ENCODE measurements around the gene GTF2F2.

The GTF2F2 gene

GRCh38 chr13:45282994-45283393 is 162.7 kb downstream of the GTF2F2 start:
- CTCF ChIA-PET: no interaction called here
- POLR2A ChIA-PET: no interaction called here
- TF ChIP-seq SUZ12 (IDR thresholded peaks at IDR 0.05) (no peak), TARDBP (IDR thresholded peaks at IDR 0.05) (no peak), HDGF (IDR thresholded peaks at IDR 0.05; ENCODE audit: borderline replicate concordance) (no peak), CTBP1 (IDR thresholded peaks at IDR 0.05; ENCODE audit: borderline replicate concordance) (no peak), ELF4 (IDR thresholded peaks at IDR 0.05) (no peak), ARNT (IDR thresholded peaks at IDR 0.05) (no peak), NFRKB (IDR thresholded peaks at IDR 0.05) (no peak), SP1 (IDR thresholded peaks at IDR 0.05) (no peak), FOXM1 (IDR thresholded peaks at IDR 0.05; ENCODE audit: borderline replicate concordance) (no peak), FOXA1 (IDR thresholded peaks at IDR 0.05) (no peak)
- DNase-seq (ENCODE audit: extremely low spot score): no peak

- ChIA-PET POLR2A (no interaction called here), CTCF (no interaction called here)
- no peak for DNase-seq (ENCODE audit: extremely low spot score)
- no peak for TF ChIP-seq ELF4 (IDR thresholded peaks at IDR 0.05)
- no peak for TF ChIP-seq BHLHE40 (IDR thresholded peaks at IDR 0.05; ENCODE audit: borderline replicate concordance)
- TF ChIP-seq HDGF (IDR thresholded peaks at IDR 0.05; ENCODE audit: borderline replicate concordance): no peak
- TF ChIP-seq CTBP1 (IDR thresholded peaks at IDR 0.05; ENCODE audit: borderline replicate concordance): no peak
These were observed 169.7 kb downstream of the GTF2F2 start for GRCh38 chr13:45289936-45290563.

GRCh38 chr13:45292176-45292575 is 171.9 kb downstream of the GTF2F2 start:
- DNase-seq (ENCODE audit: extremely low spot score): no peak
- POLR2A ChIA-PET: no interaction called here
- CTCF ChIA-PET: interaction anchor here (0.7 kb wide), 1 partner anchor 11 kb away, joined by 3 read pairs; no protein-coding TSS in a partner anchor
- TF ChIP-seq FOXA1 (IDR thresholded peaks at IDR 0.05): no peak
- TF ChIP-seq FOXM1 (IDR thresholded peaks at IDR 0.05; ENCODE audit: borderline replicate concordance): no peak
- no peak for TF ChIP-seq BHLHE40 (IDR thresholded peaks at IDR 0.05; ENCODE audit: borderline replicate concordance)
- no peak for TF ChIP-seq PKNOX1 (IDR thresholded peaks at IDR 0.05)
- TF ChIP-seq HDGF (IDR thresholded peaks at IDR 0.05; ENCODE audit: borderline replicate concordance): no peak
- no peak for TF ChIP-seq NFRKB (IDR thresholded peaks at IDR 0.05)
- TF ChIP-seq SP1 (IDR thresholded peaks at IDR 0.05): no peak
- no peak for TF ChIP-seq L3MBTL2 (conservative IDR thresholded peaks at IDR 0.05)
- TF ChIP-seq CTBP1 (IDR thresholded peaks at IDR 0.05; ENCODE audit: borderline replicate concordance): no peak
- no peak for TF ChIP-seq LEF1 (IDR thresholded peaks at IDR 0.05; ENCODE audit: borderline replicate concordance)
- TF ChIP-seq ELF4 (IDR thresholded peaks at IDR 0.05): no peak

DNA sequence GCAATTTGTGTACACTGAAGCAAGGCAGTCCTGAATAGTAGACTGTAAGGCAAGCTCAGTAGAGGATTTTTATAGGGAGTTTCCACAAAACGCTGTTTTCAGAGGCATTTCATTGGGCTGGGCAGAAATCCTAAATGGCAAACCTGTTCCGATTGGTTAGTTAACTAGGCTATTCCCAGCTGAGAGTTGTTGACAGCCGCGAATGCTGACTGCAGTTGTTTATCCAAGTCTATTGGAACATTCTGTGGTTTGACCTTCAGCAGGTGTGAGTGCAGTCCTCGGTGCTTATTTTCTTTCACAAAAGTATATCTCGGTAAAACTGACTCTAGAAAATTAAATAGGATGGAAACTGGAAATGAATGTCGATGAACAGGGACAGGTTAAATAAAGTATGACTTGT is 175.2 kb downstream of the GTF2F2 start:
- POLR2A ChIA-PET: no interaction called here
- CTCF ChIA-PET: no interaction called here
- no peak for DNase-seq (ENCODE audit: extremely low spot score)
- no peak for TF ChIP-seq L3MBTL2 (conservative IDR thresholded peaks at IDR 0.05)
- no peak for TF ChIP-seq TARDBP (IDR thresholded peaks at IDR 0.05)
- no peak for TF ChIP-seq NFRKB (IDR thresholded peaks at IDR 0.05)
- TF ChIP-seq SUZ12 (IDR thresholded peaks at IDR 0.05): no peak
- TF ChIP-seq CTBP1 (IDR thresholded peaks at IDR 0.05; ENCODE audit: borderline replicate concordance): no peak
- TF ChIP-seq FOXK2 (IDR thresholded peaks at IDR 0.05): no peak
- TF ChIP-seq PKNOX1 (IDR thresholded peaks at IDR 0.05): no peak
- no peak for TF ChIP-seq FOXA1 (IDR thresholded peaks at IDR 0.05)
- TF ChIP-seq ELF4 (IDR thresholded peaks at IDR 0.05): no peak
- TF ChIP-seq HDGF (IDR thresholded peaks at IDR 0.05; ENCODE audit: borderline replicate concordance): no peak
- no peak for TF ChIP-seq SP1 (IDR thresholded peaks at IDR 0.05)
- no peak for TF ChIP-seq FOXM1 (IDR thresholded peaks at IDR 0.05; ENCODE audit: borderline replicate concordance)
- no peak for TF ChIP-seq LEF1 (IDR thresholded peaks at IDR 0.05; ENCODE audit: borderline replicate concordance)
- TF ChIP-seq ZNF384 (IDR thresholded peaks at IDR 0.05): no peak
- no peak for TF ChIP-seq BHLHE40 (IDR thresholded peaks at IDR 0.05; ENCODE audit: borderline replicate concordance)

DNA sequence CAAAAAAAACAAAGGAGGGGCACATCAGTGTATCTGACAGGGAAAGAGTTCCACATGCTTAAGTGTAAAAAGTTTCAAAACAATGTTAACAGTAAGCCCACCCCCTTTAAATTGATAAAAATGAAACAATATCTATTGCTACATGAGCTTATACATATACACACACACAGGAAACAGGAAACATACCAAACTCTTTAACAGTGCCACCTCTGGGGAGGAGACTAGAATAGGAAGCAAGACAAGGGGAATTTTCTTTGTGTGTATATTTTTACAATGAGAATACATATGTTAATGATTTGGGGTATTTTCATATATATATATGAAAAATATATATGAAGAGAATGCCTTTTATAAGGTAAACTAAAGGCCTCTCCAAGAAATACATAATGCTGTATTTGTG is 175.9 kb downstream of the GTF2F2 start:
- DNase-seq (ENCODE audit: extremely low spot score): no peak
- ChIA-PET CTCF (no interaction called here), POLR2A (no interaction called here)
- no peak for TF ChIP-seq CTBP1 (IDR thresholded peaks at IDR 0.05; ENCODE audit: borderline replicate concordance)
- TF ChIP-seq FOXK2 (IDR thresholded peaks at IDR 0.05): no peak
- no peak for TF ChIP-seq LEF1 (IDR thresholded peaks at IDR 0.05; ENCODE audit: borderline replicate concordance)
- TF ChIP-seq BHLHE40 (IDR thresholded peaks at IDR 0.05; ENCODE audit: borderline replicate concordance): no peak
- no peak for TF ChIP-seq ZNF384 (IDR thresholded peaks at IDR 0.05)
- no peak for TF ChIP-seq PKNOX1 (IDR thresholded peaks at IDR 0.05)
- TF ChIP-seq ARNT (IDR thresholded peaks at IDR 0.05): no peak
- TF ChIP-seq NFRKB (IDR thresholded peaks at IDR 0.05): no peak
- TF ChIP-seq HDGF (IDR thresholded peaks at IDR 0.05; ENCODE audit: borderline replicate concordance): no peak
- TF ChIP-seq L3MBTL2 (conservative IDR thresholded peaks at IDR 0.05): no peak
- no peak for TF ChIP-seq TARDBP (IDR thresholded peaks at IDR 0.05)
- no peak for TF ChIP-seq ELF4 (IDR thresholded peaks at IDR 0.05)
- no peak for TF ChIP-seq SUZ12 (IDR thresholded peaks at IDR 0.05)
- no peak for TF ChIP-seq FOXA1 (IDR thresholded peaks at IDR 0.05)
- TF ChIP-seq FOXM1 (IDR thresholded peaks at IDR 0.05; ENCODE audit: borderline replicate concordance): no peak
- no peak for TF ChIP-seq SP1 (IDR thresholded peaks at IDR 0.05)

GRCh38 chr13:45297456-45298205 is 177.3 kb downstream of the GTF2F2 start:
- TF ChIP-seq FOXK2 (IDR thresholded peaks at IDR 0.05): no peak
- peak; percentile 44; the same call in 1 of the 2 replicates for TF ChIP-seq PKNOX1 (IDR thresholded peaks at IDR 0.05)
- no peak for TF ChIP-seq BHLHE40 (IDR thresholded peaks at IDR 0.05; ENCODE audit: borderline replicate concordance)
- TF ChIP-seq LEF1 (IDR thresholded peaks at IDR 0.05; ENCODE audit: borderline replicate concordance): no peak
- TF ChIP-seq SUZ12 (IDR thresholded peaks at IDR 0.05): no peak
- TF ChIP-seq L3MBTL2 (conservative IDR thresholded peaks at IDR 0.05): no peak
- no peak for TF ChIP-seq CTBP1 (IDR thresholded peaks at IDR 0.05; ENCODE audit: borderline replicate concordance)
- POLR2A ChIA-PET: no interaction called here
- no peak for DNase-seq (ENCODE audit: extremely low spot score)
- CTCF ChIA-PET: no interaction called here

Measured in HEK293T (cell line).